ENCODE data around the gene RBM15.

Gene RBM15

GRCh38 chr1:110340207-110340468 lies 961 bp downstream of the RBM15 start:
- DNase-seq (ENCODE audit: low spot score): no peak
- TF ChIP-seq CTCF (IDR thresholded peaks at IDR 0.05; ENCODE audit: borderline replicate concordance, control extremely low read depth, extremely low read depth, insufficient read depth, missing control alignments): no peak
- in situ Hi-C loops (cut with MboI; ENCODE audit: low sequenced_read_pairs, unreplicated experiment): no loop called here

GRCh38 chr1:110341146-110341871 lies 2.1 kb downstream of the RBM15 start:
- DNase-seq (ENCODE audit: low spot score): no peak
- in situ Hi-C loops (cut with MboI; ENCODE audit: low sequenced_read_pairs, unreplicated experiment): no loop called here
- TF ChIP-seq CTCF (IDR thresholded peaks at IDR 0.05; ENCODE audit: borderline replicate concordance, control extremely low read depth, extremely low read depth, insufficient read depth, missing control alignments): no peak

- no peak for DNase-seq (ENCODE audit: low spot score)
- no peak for TF ChIP-seq CTCF (IDR thresholded peaks at IDR 0.05; ENCODE audit: borderline replicate concordance, control extremely low read depth, extremely low read depth, insufficient read depth, missing control alignments)
- in situ Hi-C loops (cut with MboI; ENCODE audit: low sequenced_read_pairs, unreplicated experiment): no loop called here
These were observed 2.7 kb downstream of the RBM15 start for GRCh38 chr1:110341872-110342331.

GRCh38 chr1:110343249-110343648 lies 4.1 kb downstream of the RBM15 start:
- TF ChIP-seq CTCF (IDR thresholded peaks at IDR 0.05; ENCODE audit: borderline replicate concordance, control extremely low read depth, extremely low read depth, insufficient read depth, missing control alignments): no peak
- DNase-seq (ENCODE audit: low spot score): no peak
- in situ Hi-C loops (cut with MboI; ENCODE audit: low sequenced_read_pairs, unreplicated experiment): no loop called here

GRCh38 chr1:110344152-110344551 lies 5.0 kb downstream of the RBM15 start:
- TF ChIP-seq CTCF (IDR thresholded peaks at IDR 0.05; ENCODE audit: borderline replicate concordance, control extremely low read depth, extremely low read depth, insufficient read depth, missing control alignments): no peak
- in situ Hi-C loops (cut with MboI; ENCODE audit: low sequenced_read_pairs, unreplicated experiment): no loop called here
- no peak for DNase-seq (ENCODE audit: low spot score)

- no peak for TF ChIP-seq CTCF (IDR thresholded peaks at IDR 0.05; ENCODE audit: borderline replicate concordance, control extremely low read depth, extremely low read depth, insufficient read depth, missing control alignments)
- DNase-seq (ENCODE audit: low spot score): no peak
- in situ Hi-C loops (cut with MboI; ENCODE audit: low sequenced_read_pairs, unreplicated experiment): no loop called here
These were observed 6.3 kb downstream of the RBM15 start for GRCh38 chr1:110345480-110345879.
